H1 (cell line): ENCODE results near the gene CD58. TPM values are rescaled to one million over a fixed set of nuclear protein-coding genes. Genes with fewer than 3 reads are reported as not detected.

ENCODE experiments used
- BCL11A ChIP-seq, 2 experiments: IDR thresholded peaks; one replicate each; pipeline ENCODE4 v1.6.1; 2011; ENCODE audit warnings: low read depth in 2 of 2, low read length in 2 of 2, mild to moderate bottlenecking in 2 of 2
- CBX8 ChIP-seq: fragments of 300-800, 300-1000 bp; sonication (generic); IDR thresholded peaks from 2 replicates; pipeline ENCODE4 v1.7.1; 2016; ENCODE audit warnings: low read depth, low read length, borderline replicate concordance
- CREB1 ChIP-seq: IDR thresholded peaks from 2 replicates; pipeline ENCODE4 v1.6.1; 2012; ENCODE audit warnings: inconsistent platforms
- HDAC2 ChIP-seq, 2 experiments: fragments of 300-600 bp in 1 of 2; sonication (generic) in 1 of 2; IDR thresholded peaks; 2 replicates each; pipeline ENCODE4 v1.6.1; 2011 to 2012; ENCODE audit warnings: low read depth in 2 of 2, low read length in 2 of 2, mild to moderate bottlenecking in 2 of 2, moderate library complexity in 2 of 2, borderline replicate concordance in 1 of 2, inconsistent platforms in 1 of 2
- RNF2 ChIP-seq: fragments of 200-900, 300-1000 bp; sonication (generic); IDR thresholded peaks from 2 replicates; pipeline ENCODE4 v1.7.1; 2016; ENCODE audit warnings: borderline replicate concordance, low read depth, mild to moderate bottlenecking, antibody characterized with exemption, low read length; ENCODE audit not compliant: poor library complexity, severe bottlenecking; ENCODE audit errors: missing control alignments
- SIX5 ChIP-seq: IDR thresholded peaks from 2 replicates; pipeline ENCODE4 v1.6.1; 2011; ENCODE audit warnings: mild to moderate bottlenecking, low read depth, low read length
- TBP ChIP-seq: IDR thresholded peaks from 2 replicates; pipeline ENCODE4 v1.6.1; 2011; ENCODE audit warnings: low read depth, low read length, improper control_type of control experiment
- polyA plus RNA-seq, 7 experiments: library from polyadenylated mRNA; depleted of rRNA in 3 of 7; stranded (reverse) in 5 of 7; unstranded in 2 of 7; fragments of >200 nt in 5 of 7; fragments of 200-250 nt in 2 of 7; gene quantifications; 1 replicate in 5 of 7; 2 replicates in 1 of 7; 4 replicates in 1 of 7; pipeline versions ENCODE4 v1.2.1 to v1.2.3, GENCODE V29; 2011 to 2013; ENCODE audit warnings: missing spikeins in 2 of 7, mixed read lengths in 2 of 7
- total RNA-seq: library from RNA; stranded (reverse); fragmentation: NEBNext Ultra II Directional; extraction: Animal tissue kit (Norgen Biotek cat#: 25700); gene quantifications from 2 replicates; pipeline ENCODE4 v1.2.1, GENCODE V29; 2021

Gene CD58
- total and polyA plus RNA-seq, 2 of the 8 experiments (the other 6 are each of a cell fraction or from before 2014, with no cell fraction given): 5.3 to 5.5 TPM

DNA sequence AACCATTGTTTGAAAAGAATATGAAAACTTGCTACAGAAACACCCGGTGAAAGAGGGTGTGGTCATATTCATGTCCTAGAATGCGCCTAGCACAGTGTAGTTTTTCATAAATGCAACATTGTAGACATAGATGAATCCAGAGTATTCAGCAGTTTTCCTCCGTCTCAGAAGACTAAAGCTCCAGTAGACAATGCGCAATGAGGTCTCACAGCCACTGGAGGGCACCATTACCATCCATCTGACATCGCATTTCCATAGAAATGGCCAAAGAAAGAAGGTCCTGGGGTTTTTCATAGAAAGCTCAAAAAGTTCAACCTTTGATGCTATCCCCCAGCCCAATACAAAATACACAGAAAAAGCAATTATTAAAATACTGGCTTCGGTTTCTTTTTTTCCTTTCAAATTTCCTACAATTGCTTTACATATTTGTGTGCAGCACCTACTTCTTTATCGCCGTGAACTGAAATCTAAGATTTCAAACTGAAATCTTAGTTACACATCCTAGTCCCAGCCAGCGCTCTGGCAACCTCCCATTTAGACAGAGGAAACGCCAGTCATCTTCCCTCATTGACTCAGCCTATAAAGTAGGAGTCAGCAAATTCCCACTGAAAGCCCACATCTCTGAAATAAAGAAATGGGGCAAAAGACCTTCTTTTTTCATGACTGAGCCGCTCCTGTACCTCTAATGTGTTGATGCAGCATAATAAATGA is 3.9 kb upstream of the CD58 start (continued):
- TF ChIP-seq TBP (no peak), RNF2 (no peak), CREB1 (0 out of 2 replicates have a peak, but pooled peaks have one; percentile 23), CBX8 (no peak), HDAC2 (IDR thresholded peaks at IDR 0.05; ENCODE audit: borderline replicate concordance in 1 of 2, low read depth in 2 of 2, low read length in 2 of 2) (no peak), BCL11A (IDR thresholded peaks at IDR 0.05; ENCODE audit: low read depth in 2 of 2, low read length in 2 of 2) (no peak), SIX5 (no peak)
